WTC11 (cell line): ENCODE data around the gene MYO1F. TPM values are rescaled to one million over a fixed set of nuclear protein-coding genes. Genes with fewer than 3 reads are reported as not detected.

ENCODE experiments used
- ATAC-seq: fragments of 200-7000 bp; cut with Tn5 transposase; 2 replicates; pipeline ENCODE4 v1.10.0; 2021; ENCODE audit warnings: mild to moderate bottlenecking, moderate library complexity
- CTCF ChIA-PET: fragments of 300-600 bp; sonication (Branson Sonifier 250); formaldehyde crosslinking; loops from one replicate; lab custom pipeline; 2021; ENCODE audit warnings: antibody characterized with exemption; lab: Charles Lee
- POLR2A ChIA-PET: fragments of 350-600 bp; sonication (Branson Sonifier 250); formaldehyde crosslinking; loops from one replicate; lab custom pipeline; 2021; ENCODE audit warnings: antibody characterized with exemption; lab: Charles Lee
- DNase-seq: peaks from one replicate; pipeline ENCODE4 v3.0.0; 2021; ENCODE audit warnings: low spot score
- H3K27ac Mint-ChIP-seq: 2 replicates; pipeline ENCODE4 v1.8.0; 2021; ENCODE audit warnings: mixed read lengths
- H3K27me3 Mint-ChIP-seq: 2 replicates; pipeline ENCODE4 v1.8.0; 2021; ENCODE audit warnings: low read depth, mild to moderate bottlenecking, moderate library complexity, mixed read lengths
- H3K36me3 Mint-ChIP-seq: 2 replicates; pipeline ENCODE4 v1.8.0; 2021; ENCODE audit warnings: mixed read lengths
- H3K4me1 Mint-ChIP-seq: 2 replicates; pipeline ENCODE4 v1.8.0; 2022; ENCODE audit warnings: mixed read lengths
- H3K4me3 Mint-ChIP-seq: 2 replicates; pipeline ENCODE4 v1.8.0; 2021; ENCODE audit warnings: mild to moderate bottlenecking, moderate library complexity, mixed read lengths
- H3K9me3 Mint-ChIP-seq: 2 replicates; pipeline ENCODE4 v1.8.0; 2021; ENCODE audit warnings: mixed read lengths
- ATF2 ChIP-seq: sonication (generic); formaldehyde crosslinking; IDR thresholded peaks from 2 replicates; pipeline ENCODE4 v1.8.1; 2022; ENCODE audit warnings: low read depth, missing genetic modification reagents, borderline replicate concordance
- CBFB ChIP-seq: sonication (generic); formaldehyde crosslinking; IDR thresholded peaks from 2 replicates; pipeline ENCODE4 v1.8.1; 2022; ENCODE audit warnings: mild to moderate bottlenecking, low read depth, missing genetic modification reagents
- E2F1 ChIP-seq: sonication (generic); formaldehyde crosslinking; IDR thresholded peaks from 2 replicates; pipeline ENCODE4 v1.8.0; 2022; ENCODE audit warnings: mild to moderate bottlenecking, missing genetic modification reagents
- E2F4 ChIP-seq: sonication (generic); formaldehyde crosslinking; IDR thresholded peaks from 2 replicates; pipeline ENCODE4 v1.8.1; 2022; ENCODE audit warnings: low read depth, mild to moderate bottlenecking, moderate library complexity, missing genetic modification reagents, borderline replicate concordance
- EMX1 ChIP-seq: fragments of 250-450 bp; sonication (Bioruptor Pico); IDR thresholded peaks from 2 replicates; pipeline ENCODE4 v1.8.0; 2021; ENCODE audit warnings: mild to moderate bottlenecking
- ETV6 ChIP-seq: sonication (generic); formaldehyde crosslinking; IDR thresholded peaks from 2 replicates; pipeline ENCODE4 v1.8.1; 2022; ENCODE audit warnings: mild to moderate bottlenecking, missing genetic modification reagents
- FOXP1 ChIP-seq: sonication (generic); formaldehyde crosslinking; IDR thresholded peaks from 2 replicates; pipeline ENCODE4 v1.8.0; 2022; ENCODE audit warnings: missing genetic modification reagents, mild to moderate bottlenecking, moderate library complexity, borderline replicate concordance
- FOXP4 ChIP-seq: sonication (generic); formaldehyde crosslinking; IDR thresholded peaks from 2 replicates; pipeline ENCODE4 v1.8.0; 2022; ENCODE audit warnings: mild to moderate bottlenecking, missing genetic modification reagents
- GRHL2 ChIP-seq: fragments of 250-450 bp; sonication (Bioruptor Pico); IDR thresholded peaks from 2 replicates; pipeline ENCODE4 v1.8.0; 2022; ENCODE audit warnings: mild to moderate bottlenecking, moderate library complexity; ENCODE audit not compliant: insufficient replicate concordance, severe bottlenecking
- GTF2I ChIP-seq: fragments of 250-450 bp; sonication (Bioruptor Pico); conservative IDR thresholded peaks from 2 replicates; pipeline ENCODE4 v1.4.0; 2021; ENCODE audit warnings: mild to moderate bottlenecking
- HMGA2 ChIP-seq: fragments of 250-450 bp; sonication (Bioruptor Pico); IDR thresholded peaks from 2 replicates; pipeline ENCODE4 v1.4.0; 2021; ENCODE audit warnings: mild to moderate bottlenecking, moderate library complexity
- JAZF1 ChIP-seq: fragments of 250-450 bp; sonication (Bioruptor Pico); IDR thresholded peaks from 2 replicates; pipeline ENCODE4 v1.9.0; 2021; ENCODE audit warnings: moderate library complexity, mild to moderate bottlenecking, inconsistent platforms
- KAT7 ChIP-seq: sonication (generic); formaldehyde crosslinking; IDR thresholded peaks from 2 replicates; pipeline ENCODE4 v1.8.1; 2023; ENCODE audit warnings: missing genetic modification reagents, mild to moderate bottlenecking, borderline replicate concordance
- NFE2L1 ChIP-seq: sonication (generic); formaldehyde crosslinking; IDR thresholded peaks from 2 replicates; pipeline ENCODE4 v1.8.1; 2023; ENCODE audit warnings: missing genetic modification reagents
- NFYB ChIP-seq: sonication (generic); formaldehyde crosslinking; conservative IDR thresholded peaks from 2 replicates; pipeline ENCODE4 v1.8.0; 2022; ENCODE audit warnings: low read depth, missing genetic modification reagents
- NR1H2 ChIP-seq: sonication (generic); formaldehyde crosslinking; IDR thresholded peaks from 2 replicates; pipeline ENCODE4 v1.9.0; 2021; ENCODE audit warnings: mild to moderate bottlenecking, moderate library complexity, missing genetic modification reagents
- OVOL2 ChIP-seq: fragments of 250-450 bp; sonication (Bioruptor Pico); IDR thresholded peaks from 2 replicates; pipeline ENCODE4 v1.9.0; 2021; ENCODE audit warnings: mild to moderate bottlenecking, borderline replicate concordance
- PRRX2 ChIP-seq: fragments of 250-450 bp; sonication (Bioruptor Pico); IDR thresholded peaks from 2 replicates; pipeline ENCODE4 v1.8.0; 2021; ENCODE audit warnings: mild to moderate bottlenecking
- SMAD3 ChIP-seq: sonication (generic); formaldehyde crosslinking; IDR thresholded peaks from 2 replicates; pipeline ENCODE4 v1.8.0; 2022; ENCODE audit warnings: missing genetic modification reagents, mild to moderate bottlenecking, borderline replicate concordance
- SMAD4 ChIP-seq: sonication (generic); formaldehyde crosslinking; IDR thresholded peaks from 2 replicates; pipeline ENCODE4 v1.8.0; 2022; ENCODE audit warnings: mild to moderate bottlenecking, missing genetic modification reagents
- TEAD1 ChIP-seq: sonication (generic); formaldehyde crosslinking; IDR thresholded peaks from 2 replicates; pipeline ENCODE4 v1.8.0; 2022; ENCODE audit warnings: mild to moderate bottlenecking, missing genetic modification reagents
- TP53 ChIP-seq: sonication (generic); formaldehyde crosslinking; IDR thresholded peaks from 2 replicates; pipeline ENCODE4 v1.8.1; 2023; ENCODE audit warnings: mild to moderate bottlenecking, missing genetic modification reagents
- USF2 ChIP-seq: sonication (generic); formaldehyde crosslinking; IDR thresholded peaks from 2 replicates; pipeline ENCODE4 v1.8.1; 2023; ENCODE audit warnings: mild to moderate bottlenecking, missing genetic modification reagents, moderate library complexity
- ZBTB43 ChIP-seq: sonication (generic); formaldehyde crosslinking; IDR thresholded peaks from 2 replicates; pipeline ENCODE4 v1.8.1; 2023; ENCODE audit warnings: mild to moderate bottlenecking, missing genetic modification reagents
- ZNF121 ChIP-seq: sonication (generic); formaldehyde crosslinking; IDR thresholded peaks from 2 replicates; pipeline ENCODE4 v1.8.0; 2023; ENCODE audit warnings: missing genetic modification reagents
- ZNF219 ChIP-seq: sonication (generic); formaldehyde crosslinking; IDR thresholded peaks from 2 replicates; pipeline ENCODE4 v1.8.0; 2023; ENCODE audit warnings: missing genetic modification reagents, mild to moderate bottlenecking, borderline replicate concordance
- ZNF263 ChIP-seq: sonication (generic); formaldehyde crosslinking; IDR thresholded peaks from 2 replicates; pipeline ENCODE4 v1.8.1; 2022; ENCODE audit warnings: low read depth, mild to moderate bottlenecking, moderate library complexity, missing genetic modification reagents
- ZNF671 ChIP-seq: fragments of 250-450 bp; sonication (Bioruptor Pico); IDR thresholded peaks from 2 replicates; pipeline ENCODE4 v1.8.0; 2021; ENCODE audit warnings: mild to moderate bottlenecking
- total RNA-seq: library from RNA; stranded (reverse); gene quantifications from 3 replicates; pipeline ENCODE4 v1.2.3, GENCODE V29; 2021

MYO1F gene
- total RNA-seq, 1 experiment from 2014 or later: 2.8 TPM

- H3K27ac Mint-ChIP-seq: peak overlapping the region; percentile 73
- peaks cover 5% of the 10 kb centered on the region; the same call in 1 of the 2 replicates for H3K4me1 Mint-ChIP-seq
- H3K36me3 Mint-ChIP-seq: peaks cover 66% of the 10 kb centered on the region
- ATAC-seq: no peak
- POLR2A ChIA-PET: interaction anchor here (0.8 kb wide), 2 partner anchors 26 to 74 kb away, joined by 3 to 4 read pairs; partner anchors contain the start of genes MARCHF2 and ZNF414
- no peaks in the 10 kb centered on the region for H3K9me3 Mint-ChIP-seq
- CTCF ChIA-PET: interaction anchor here (0.5 to 1.2 kb wide), 6 partner anchors 8 to 586 kb away, joined by 3 to 8 read pairs (median 4); partner anchors contain the start of gene ZNF414
- H3K4me3 Mint-ChIP-seq: no peak overlapping the region
- no peaks in the 10 kb centered on the region for H3K27me3 Mint-ChIP-seq
- TF ChIP-seq E2F1 (CRISPR knock-in tag) (no peak), HMGA2 (CRISPR knock-in tag) (no peak), NR1H2 (CRISPR knock-in tag) (no peak), NFE2L1 (CRISPR knock-in tag) (no peak), ZNF121 (CRISPR knock-in tag) (no peak), E2F4 (CRISPR knock-in tag) (no peak), FOXP1 (CRISPR knock-in tag) (no peak), KAT7 (CRISPR knock-in tag) (no peak), ZNF671 (CRISPR knock-in tag) (no peak), OVOL2 (CRISPR knock-in tag) (no peak), CBFB (CRISPR knock-in tag) (no peak), TP53 (no peak), TEAD1 (CRISPR knock-in tag) (no peak)
- no peak for DNase-seq
Measured at GRCh38 chr19:8487137-8487851, 89.9 kb downstream of the MYO1F start.

- CTCF ChIA-PET: interaction anchor here (0.5 to 1.2 kb wide), 2 partner anchors 93 to 585 kb away, joined by 4 to 8 read pairs; no protein-coding TSS in a partner anchor
- POLR2A ChIA-PET: no interaction called here
- DNase-seq: no peak
- Mint-ChIP-seq H3K4me3 (no peak overlapping the region), H3K27me3 (no peaks in the 10 kb centered on the region), H3K36me3 (peaks cover 72% of the 10 kb centered on the region), H3K27ac (peak overlapping the region; percentile 93), H3K4me1 (peaks cover 5% of the 10 kb centered on the region), H3K9me3 (no peaks in the 10 kb centered on the region)
- ATAC-seq: no peak
- TF ChIP-seq SMAD3 (CRISPR knock-in tag): no peak
- TF ChIP-seq PRRX2 (CRISPR knock-in tag): no peak
- TF ChIP-seq GRHL2: no peak
- no peak for TF ChIP-seq FOXP4
- TF ChIP-seq NR1H2 (CRISPR knock-in tag): no peak
- no peak for TF ChIP-seq ZNF263 (CRISPR knock-in tag)
- no peak for TF ChIP-seq ATF2 (CRISPR knock-in tag)
- TF ChIP-seq SMAD4 (CRISPR knock-in tag): no peak
- no peak for TF ChIP-seq ZBTB43 (CRISPR knock-in tag)
- no peak for TF ChIP-seq JAZF1 (CRISPR knock-in tag)
- TF ChIP-seq EMX1: no peak
- TF ChIP-seq NFYB: no peak
- TF ChIP-seq USF2 (CRISPR knock-in tag): no peak
- TF ChIP-seq ETV6 (CRISPR knock-in tag): no peak
- TF ChIP-seq GTF2I (CRISPR knock-in tag): no peak
- TF ChIP-seq ZNF219 (CRISPR knock-in tag): no peak
Measured at GRCh38 chr19:8486661-8487136, 90.5 kb downstream of the MYO1F start.
